Brain pericyte (primary cell): Measurements from ENCODE around the gene SLC37A1.
"Not testable (repeated sequence)": the region's sequence is repeated elsewhere in the genome, so short reads cannot be mapped to it uniquely, and the experiment has no call there.

Source experiments
- DNase-seq: peaks from one replicate; pipeline ENCODE4 v3.0.0-alpha.2; 2012; ENCODE audit warnings: low read depth, low spot score

Gene SLC37A1

GRCh38 chr21:42593007-42593814, 79.6 kb downstream of the SLC37A1 start:
- no peak for DNase-seq

GRCh38 chr21:42594616-42595282, 81.1 kb downstream of the SLC37A1 start:
- DNase-seq = no peak

GRCh38 chr21:42595283-42596187, 81.9 kb downstream of the SLC37A1 start:
- no peak for DNase-seq

GRCh38 chr21:42596657-42597056, 83.0 kb downstream of the SLC37A1 start:
- no peak for DNase-seq

GRCh38 chr21:42597487-42598158, 84.0 kb downstream of the SLC37A1 start:
- DNase-seq = no peak

- no peak for DNase-seq
Measured at GRCh38 chr21:42598159-42598735, 84.6 kb downstream of the SLC37A1 start.

- no peak for DNase-seq
Measured at GRCh38 chr21:42599486-42599885, 85.8 kb downstream of the SLC37A1 start.

- DNase-seq = no peak
Measured at GRCh38 chr21:42599962-42600361, 86.3 kb downstream of the SLC37A1 start.

- no peak for DNase-seq
Measured at GRCh38 chr21:42601656-42602055, 88.0 kb downstream of the SLC37A1 start.

GRCh38 chr21:42607102-42607501, 93.5 kb downstream of the SLC37A1 start:
- no peak for DNase-seq

GRCh38 chr21:42607525-42608102, 94.0 kb downstream of the SLC37A1 start:
- no peak for DNase-seq

- no peak for DNase-seq
Measured at GRCh38 chr21:42608446-42608845, 94.8 kb downstream of the SLC37A1 start.

- no peak for DNase-seq
Measured at GRCh38 chr21:42609811-42610210, 96.2 kb downstream of the SLC37A1 start.

GRCh38 chr21:42611852-42612251, 98.2 kb downstream of the SLC37A1 start:
- DNase-seq = no peak

GRCh38 chr21:42612390-42612789, 98.7 kb downstream of the SLC37A1 start:
- DNase-seq = no peak

GRCh38 chr21:42613756-42614155, 100.1 kb downstream of the SLC37A1 start:
- no peak for DNase-seq

- DNase-seq = no peak
Measured at GRCh38 chr21:42614396-42614795, 100.7 kb downstream of the SLC37A1 start.

- DNase-seq = no peak
Measured at GRCh38 chr21:42614811-42615351, 101.2 kb downstream of the SLC37A1 start.

- not testable (repeated sequence) for DNase-seq
Measured at GRCh38 chr21:42615377-42615776, 101.7 kb downstream of the SLC37A1 start.

GRCh38 chr21:42615924-42616323, 102.3 kb downstream of the SLC37A1 start:
- DNase-seq = no peak
